Adipocyte (in vitro differentiated cells): Measurements from ENCODE around the gene FADS1.

Source experiments
- DNase-seq: peaks from one replicate; pipeline ENCODE4 v3.0.0-alpha.2; 2015; ENCODE audit warnings: low read depth
- H3K27me3 ChIP-seq: replicated peaks from 2 replicates; pipeline ENCODE4 v1.7.0; 2013; ENCODE audit warnings: mild to moderate bottlenecking, low read length, moderate library complexity; ENCODE audit not compliant: control insufficient read depth, insufficient read depth
- H3K36me3 ChIP-seq: 2 replicates; pipeline ENCODE4 v1.7.0; 2013; ENCODE audit warnings: low read length, mild to moderate bottlenecking, moderate library complexity; ENCODE audit not compliant: control insufficient read depth, insufficient read depth, severe bottlenecking
- H3K4me1 ChIP-seq: 2 replicates; pipeline ENCODE4 v1.7.0; 2013; ENCODE audit warnings: mild to moderate bottlenecking, low read length, moderate library complexity; ENCODE audit not compliant: control insufficient read depth, insufficient read depth
- H3K4me3 ChIP-seq: 2 replicates; pipeline ENCODE4 v1.7.0; 2013; ENCODE audit warnings: mild to moderate bottlenecking, low read length, moderate library complexity
- H3K9ac ChIP-seq: 2 replicates; pipeline ENCODE4 v1.7.0; 2013; ENCODE audit warnings: mild to moderate bottlenecking, low read length, moderate library complexity
- H3K9me3 ChIP-seq: 2 replicates; pipeline ENCODE4 v1.7.0; 2013; ENCODE audit warnings: mild to moderate bottlenecking, low read length, moderate library complexity; ENCODE audit not compliant: control insufficient read depth

FADS1 gene

GRCh38 chr11:61771195-61771894 lies 45.5 kb downstream of the FADS1 start:
- no peak for DNase-seq
- Histone ChIP-seq H3K9ac (no peak overlapping the region), H3K9me3 (no peaks in the 10 kb centered on the region), H3K27me3 (peaks cover 30% of the 10 kb centered on the region), H3K36me3 (no peaks in the 10 kb centered on the region), H3K4me3 (no peak overlapping the region), H3K4me1 (no peaks in the 10 kb centered on the region)

GRCh38 chr11:61769946-61770683 lies 46.7 kb downstream of the FADS1 start:
- no peak for DNase-seq
- Histone ChIP-seq H3K9me3 (no peaks in the 10 kb centered on the region), H3K4me1 (no peaks in the 10 kb centered on the region)

GRCh38 chr11:61769169-61769920 lies 47.5 kb downstream of the FADS1 start:
- no peak overlapping the region for H3K9ac ChIP-seq
- H3K9me3 ChIP-seq, result no peaks in the 10 kb centered on the region
- H3K4me3 ChIP-seq, result no peak overlapping the region
- no peaks in the 10 kb centered on the region for H3K4me1 ChIP-seq
- peak; percentile 49 for DNase-seq
- H3K36me3 ChIP-seq, result no peaks in the 10 kb centered on the region
- H3K27me3 ChIP-seq, result peaks cover 20% of the 10 kb centered on the region

More at GRCh38 chr11:61769946-61770683, 46.7 kb downstream of the FADS1 start:
- Histone ChIP-seq H3K4me3 (no peak overlapping the region), H3K9ac (no peak overlapping the region), H3K27me3 (peaks cover 18% of the 10 kb centered on the region), H3K36me3 (no peaks in the 10 kb centered on the region)

- Histone ChIP-seq H3K9me3 (no peaks in the 10 kb centered on the region), H3K36me3 (no peaks in the 10 kb centered on the region), H3K4me3 (no peak overlapping the region), H3K4me1 (no peaks in the 10 kb centered on the region), H3K9ac (no peak overlapping the region), H3K27me3 (peaks cover 23% of the 10 kb centered on the region)
- DNase-seq, result no peak
Observed at GRCh38 chr11:61768376-61769076, 48.3 kb downstream of the FADS1 start.

GRCh38 chr11:61766353-61766841 lies 50.4 kb downstream of the FADS1 start:
- H3K4me1 ChIP-seq, result no peaks in the 10 kb centered on the region
- no peak overlapping the region for H3K9ac ChIP-seq
- H3K9me3 ChIP-seq, result no peaks in the 10 kb centered on the region
- no peaks in the 10 kb centered on the region for H3K36me3 ChIP-seq
- no peak for DNase-seq
- no peak overlapping the region for H3K4me3 ChIP-seq
- peaks cover 34% of the 10 kb centered on the region for H3K27me3 ChIP-seq

- H3K4me1 ChIP-seq, result no peaks in the 10 kb centered on the region
Observed at GRCh38 chr11:61765550-61766253, 51.1 kb downstream of the FADS1 start.

GRCh38 chr11:61764606-61765260 lies 52.1 kb downstream of the FADS1 start:
- Histone ChIP-seq H3K27me3 (peaks cover 39% of the 10 kb centered on the region), H3K4me1 (no peaks in the 10 kb centered on the region), H3K4me3 (no peak overlapping the region), H3K9me3 (no peaks in the 10 kb centered on the region), H3K36me3 (no peaks in the 10 kb centered on the region), H3K9ac (no peak overlapping the region)
- DNase-seq, result no peak

More at GRCh38 chr11:61765550-61766253, 51.1 kb downstream of the FADS1 start:
- Histone ChIP-seq H3K9ac (no peak overlapping the region), H3K36me3 (no peaks in the 10 kb centered on the region), H3K4me3 (no peak overlapping the region), H3K9me3 (no peaks in the 10 kb centered on the region), H3K27me3 (peaks cover 36% of the 10 kb centered on the region)
- DNase-seq, result no peak

- no peaks in the 10 kb centered on the region for H3K9me3 ChIP-seq
- H3K36me3 ChIP-seq, result no peaks in the 10 kb centered on the region
- peaks cover 37% of the 10 kb centered on the region for H3K27me3 ChIP-seq
- H3K4me3 ChIP-seq, result no peak overlapping the region
- H3K9ac ChIP-seq, result no peak overlapping the region
- no peak for DNase-seq
- no peaks in the 10 kb centered on the region for H3K4me1 ChIP-seq
Observed at GRCh38 chr11:61763930-61764605, 52.7 kb downstream of the FADS1 start.

- Histone ChIP-seq H3K9ac (no peak overlapping the region), H3K36me3 (no peaks in the 10 kb centered on the region), H3K27me3 (peaks cover 37% of the 10 kb centered on the region), H3K4me3 (no peak overlapping the region), H3K9me3 (no peaks in the 10 kb centered on the region), H3K4me1 (no peaks in the 10 kb centered on the region)
- no peak for DNase-seq
Observed at GRCh38 chr11:61762798-61763197, 54.0 kb downstream of the FADS1 start.

- Histone ChIP-seq H3K27me3 (peaks cover 37% of the 10 kb centered on the region), H3K9me3 (no peaks in the 10 kb centered on the region), H3K36me3 (no peaks in the 10 kb centered on the region), H3K4me1 (no peaks in the 10 kb centered on the region), H3K9ac (no peak overlapping the region), H3K4me3 (no peak overlapping the region)
- no peak for DNase-seq
Observed at GRCh38 chr11:61762223-61762615, 54.6 kb downstream of the FADS1 start.
